ENCODE measurements around the gene ENGASE. TPM values are rescaled to one million over a fixed set of nuclear protein-coding genes. Genes with fewer than 3 reads are reported as not detected.

Gene ENGASE
- total RNA-seq, 2 experiments from 2014 or later = 41.3 to 41.8 TPM

DNA sequence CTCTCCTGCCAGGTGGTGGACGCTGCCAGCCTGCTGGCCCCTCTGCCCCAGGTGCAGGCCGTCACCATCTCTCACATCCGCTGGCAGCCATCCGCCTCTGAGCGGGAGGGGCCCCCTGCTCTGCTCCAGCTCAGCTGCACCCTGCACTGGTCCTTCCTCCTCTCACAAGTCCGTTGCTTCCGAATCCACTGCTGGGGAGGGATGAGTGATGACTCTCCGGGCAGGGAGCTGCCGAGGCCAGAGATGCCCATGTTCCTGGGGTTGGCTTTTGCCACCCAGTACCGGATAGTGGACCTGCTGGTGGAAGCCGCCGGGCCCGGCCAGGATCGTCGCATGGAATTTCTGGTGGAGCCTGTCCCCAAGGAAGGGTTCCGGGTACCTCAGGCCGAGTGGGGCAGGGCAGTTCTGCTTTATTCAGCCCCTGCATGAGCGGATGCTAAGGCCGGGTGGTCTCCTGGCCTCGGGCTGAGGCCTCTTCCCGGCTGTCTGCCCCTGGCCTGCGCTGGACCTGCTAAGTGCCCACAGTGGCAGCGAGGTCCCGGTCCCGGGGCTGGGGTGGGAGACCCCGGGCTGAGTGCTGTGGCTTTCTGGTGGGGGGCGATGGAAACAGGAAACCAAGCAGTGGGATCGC lies 11.4 kb downstream of the ENGASE start:
- intact Hi-C loops (cut with micrococcal nuclease) = loop anchor here (5.0 kb wide), 1 partner anchor 306 kb away; no protein-coding TSS in a partner anchor
- ATAC-seq (no peak), DNase-seq (no peak)
- ChIA-PET CTCF (interaction anchor here (1.3 to 4.4 kb wide), 7 partner anchors 19 to 308 kb away, joined by 3 to 49 read pairs (median 10); no protein-coding TSS in a partner anchor), POLR2A (no interaction called here)
- Mint-ChIP-seq H3K36me3 (ENCODE audit: low read depth) (peaks cover 4% of the 10 kb centered on the region), H3K9me3 (no peaks in the 10 kb centered on the region), H3K4me3 (no peak overlapping the region), H3K27me3 (no peaks in the 10 kb centered on the region), H3K27ac (no peak overlapping the region), H3K4me1 (ENCODE audit: low read depth) (peaks cover 2% of the 10 kb centered on the region)
- TF ChIP-seq, protein P1, sequence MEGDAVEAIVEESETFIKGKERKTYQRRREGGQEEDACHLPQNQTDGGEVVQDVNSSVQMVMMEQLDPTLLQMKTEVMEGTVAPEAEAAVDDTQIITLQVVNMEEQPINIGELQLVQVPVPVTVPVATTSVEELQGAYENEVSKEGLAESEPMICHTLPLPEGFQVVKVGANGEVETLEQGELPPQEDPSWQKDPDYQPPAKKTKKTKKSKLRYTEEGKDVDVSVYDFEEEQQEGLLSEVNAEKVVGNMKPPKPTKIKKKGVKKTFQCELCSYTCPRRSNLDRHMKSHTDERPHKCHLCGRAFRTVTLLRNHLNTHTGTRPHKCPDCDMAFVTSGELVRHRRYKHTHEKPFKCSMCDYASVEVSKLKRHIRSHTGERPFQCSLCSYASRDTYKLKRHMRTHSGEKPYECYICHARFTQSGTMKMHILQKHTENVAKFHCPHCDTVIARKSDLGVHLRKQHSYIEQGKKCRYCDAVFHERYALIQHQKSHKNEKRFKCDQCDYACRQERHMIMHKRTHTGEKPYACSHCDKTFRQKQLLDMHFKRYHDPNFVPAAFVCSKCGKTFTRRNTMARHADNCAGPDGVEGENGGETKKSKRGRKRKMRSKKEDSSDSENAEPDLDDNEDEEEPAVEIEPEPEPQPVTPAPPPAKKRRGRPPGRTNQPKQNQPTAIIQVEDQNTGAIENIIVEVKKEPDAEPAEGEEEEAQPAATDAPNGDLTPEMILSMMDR (IDR thresholded peaks at IDR 0.05) = no peak

DNA sequence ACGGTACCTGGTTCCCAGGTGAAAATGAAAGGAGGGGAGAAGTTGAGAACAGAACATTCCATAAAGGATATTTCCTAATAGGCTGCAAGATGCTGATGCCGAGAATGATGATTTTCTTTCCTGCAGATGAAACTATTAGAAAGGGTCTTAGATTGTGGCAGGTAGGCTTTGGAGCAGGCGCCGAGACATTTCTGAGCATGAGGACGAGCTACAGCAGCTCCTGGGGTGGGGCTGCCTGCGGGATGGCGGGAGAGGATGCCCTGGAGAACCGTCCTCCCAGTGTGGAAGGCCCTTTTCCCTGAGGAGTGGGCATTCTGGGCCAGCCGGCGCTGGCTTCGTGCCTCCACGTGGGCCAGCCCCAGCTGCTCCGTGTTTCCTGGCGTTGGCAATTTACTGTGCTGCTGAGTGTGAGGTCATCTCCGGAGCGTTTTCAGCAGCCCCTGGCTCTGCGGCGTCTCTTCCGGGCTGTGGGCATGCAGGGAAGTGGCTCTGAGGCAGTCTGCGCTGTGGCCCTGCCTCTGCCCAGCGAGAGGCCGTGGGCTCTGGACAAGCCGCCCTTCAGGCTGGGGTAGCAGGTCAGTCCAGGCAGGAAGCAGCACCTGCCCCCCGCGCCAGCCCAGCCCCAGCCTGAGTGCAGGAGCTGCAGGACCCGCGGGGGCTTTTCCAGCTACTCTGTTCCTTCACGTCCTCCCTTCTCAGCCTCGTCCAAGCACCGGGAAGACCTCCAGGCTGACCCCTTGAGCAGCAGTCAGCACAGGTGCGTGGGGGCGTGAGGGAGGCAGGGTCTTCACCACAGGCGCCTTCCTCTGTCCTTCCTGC lies 12.2 kb downstream of the ENGASE start:
- ATAC-seq (no peak), DNase-seq (no peak)
- peaks cover 2% of the 10 kb centered on the region for H3K4me1 Mint-ChIP-seq (ENCODE audit: low read depth)
- intact Hi-C loops (cut with micrococcal nuclease) = loop anchor here (5.0 kb wide), 1 partner anchor 305 kb away; no protein-coding TSS in a partner anchor
- H3K27ac Mint-ChIP-seq = no peak overlapping the region
- CTCF ChIA-PET = interaction anchor here (1.0 to 4.4 kb wide), 15 partner anchors 8 to 327 kb away, joined by 3 to 49 read pairs (median 5); partner anchors contain the start of gene ENGASE
- no peaks in the 10 kb centered on the region for H3K27me3 Mint-ChIP-seq
- H3K9me3 Mint-ChIP-seq = no peaks in the 10 kb centered on the region
- peaks cover 4% of the 10 kb centered on the region for H3K36me3 Mint-ChIP-seq (ENCODE audit: low read depth)
- POLR2A ChIA-PET = no interaction called here
- no peak overlapping the region for H3K4me3 Mint-ChIP-seq
- TF ChIP-seq, protein P1 (IDR thresholded peaks at IDR 0.05) = no peak

DNA sequence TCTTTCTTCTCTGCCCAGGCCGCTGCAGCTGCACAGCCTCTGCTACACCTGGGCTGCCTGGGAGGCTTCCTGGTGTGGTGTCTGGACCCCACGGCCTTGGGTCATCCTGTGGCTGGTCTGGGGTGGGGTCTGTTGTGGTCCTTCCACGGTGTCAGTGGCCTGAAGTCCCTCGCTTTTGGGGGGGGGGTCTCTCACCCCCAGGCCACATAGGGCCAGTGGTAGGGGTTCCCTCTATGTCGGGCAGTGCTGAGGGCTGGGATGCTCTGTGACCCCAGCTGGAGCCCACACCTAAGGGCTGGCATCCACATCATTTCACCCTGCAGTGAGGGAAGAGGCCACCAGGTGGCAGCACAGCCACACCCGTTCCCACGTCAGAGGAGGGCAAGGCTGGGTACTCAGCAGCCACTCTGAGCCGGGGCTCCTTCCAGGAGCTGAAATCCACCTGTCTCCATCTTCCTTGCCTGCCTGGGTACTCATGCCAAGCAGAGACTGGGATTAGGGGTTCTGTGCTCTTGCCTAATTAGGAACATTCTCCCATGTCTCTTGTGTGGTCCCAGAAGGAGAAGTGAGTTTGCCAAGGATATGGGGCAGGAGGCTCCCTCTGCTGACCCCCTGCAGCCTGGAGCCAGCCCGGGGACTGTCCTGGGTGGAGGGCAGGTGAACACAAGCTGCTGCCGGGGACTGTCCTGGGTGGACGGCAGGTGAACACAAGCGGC lies 13.0 kb downstream of the ENGASE start:
- Mint-ChIP-seq H3K4me3 (no peak overlapping the region), H3K27ac (no peak overlapping the region), H3K36me3 (ENCODE audit: low read depth) (peaks cover 4% of the 10 kb centered on the region), H3K4me1 (ENCODE audit: low read depth) (peaks cover 2% of the 10 kb centered on the region), H3K27me3 (no peaks in the 10 kb centered on the region), H3K9me3 (no peaks in the 10 kb centered on the region)
- ChIA-PET CTCF (interaction anchor here (0.7 to 4.4 kb wide), 18 partner anchors 9 to 326 kb away, joined by 3 to 49 read pairs (median 4); partner anchors contain the start of gene ENGASE), POLR2A (interaction anchor here (1.1 kb wide), 1 partner anchor 13 kb away, joined by 3 read pairs; the partner anchor contains the start of gene ENGASE)
- intact Hi-C loops (cut with micrococcal nuclease) = loop anchor here (5.0 kb wide), 1 partner anchor 305 kb away; no protein-coding TSS in a partner anchor
- peak; percentile 85 for DNase-seq
- ATAC-seq = peak; percentile 93
- TF ChIP-seq, protein P1 (IDR thresholded peaks at IDR 0.05) = peak; percentile 80

DNA sequence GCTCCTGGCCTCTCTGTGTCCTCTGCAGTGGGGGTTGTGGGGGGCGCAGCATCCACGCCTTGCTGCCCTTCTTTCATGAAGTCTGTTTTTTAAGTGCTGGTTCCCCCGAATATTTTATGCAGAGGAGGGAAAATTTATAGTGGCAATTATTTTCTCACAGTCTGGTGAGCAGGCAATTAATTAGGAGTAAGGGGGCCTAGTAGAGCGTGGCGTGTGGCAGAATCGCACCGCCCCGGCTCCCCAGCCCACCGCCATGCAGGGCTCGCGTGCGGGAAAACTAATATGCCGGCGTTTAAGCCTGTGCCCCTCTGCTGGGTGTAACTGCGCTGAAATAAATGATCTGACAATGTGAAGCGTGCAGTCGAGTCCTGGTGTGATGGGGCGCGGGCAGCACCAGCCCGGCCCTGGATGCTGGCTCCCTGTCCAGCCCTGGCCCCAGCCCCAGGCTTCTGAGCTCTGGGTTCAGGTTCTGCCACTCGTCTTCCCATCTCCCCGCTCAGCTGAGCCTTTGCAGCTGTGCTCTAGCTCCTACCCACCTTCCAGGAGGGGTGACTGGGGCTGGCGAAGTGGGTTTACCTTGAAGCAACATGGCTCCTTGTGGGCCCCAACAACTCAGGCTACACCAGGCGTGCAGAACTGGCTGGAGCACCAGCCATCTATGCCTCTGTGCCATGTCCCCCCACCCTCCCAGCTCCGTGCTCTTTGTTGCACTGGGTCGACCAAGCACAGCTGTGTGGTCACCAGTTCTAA lies 13.8 kb downstream of the ENGASE start:
- DNase-seq = no peak
- ChIA-PET CTCF (interaction anchor here (0.7 to 4.4 kb wide), 17 partner anchors 10 to 325 kb away, joined by 3 to 49 read pairs (median 4); partner anchors contain the start of gene ENGASE), POLR2A (interaction anchor here (1.1 kb wide), 1 partner anchor 14 kb away, joined by 3 read pairs; the partner anchor contains the start of gene ENGASE)
- Mint-ChIP-seq H3K9me3 (no peaks in the 10 kb centered on the region), H3K4me1 (ENCODE audit: low read depth) (peaks cover 5% of the 10 kb centered on the region), H3K36me3 (ENCODE audit: low read depth) (peaks cover 4% of the 10 kb centered on the region), H3K27me3 (no peaks in the 10 kb centered on the region), H3K27ac (no peak overlapping the region), H3K4me3 (no peak overlapping the region)
- TF ChIP-seq, protein P1 (IDR thresholded peaks at IDR 0.05) = no peak
- intact Hi-C loops (cut with micrococcal nuclease) = loop anchor here (5.0 kb wide), 1 partner anchor 304 kb away; no protein-coding TSS in a partner anchor
- no peak for ATAC-seq

Data from activated CD8-positive, alpha-beta T cell treated with anti-CD3 and anti-CD28 coated beads for 36 hours (primary cell).